PC-3 (cell line): ENCODE results near the gene THSD8. TPM values are rescaled to one million over a fixed set of nuclear protein-coding genes. Genes with fewer than 3 reads are reported as not detected.
A peak's percentile ranks its signal among the peaks of the same experiment; 100 is the strongest.

Source experiments
- ATAC-seq: fragments of 200-7000 bp; cut with Tn5 transposase; 2 replicates; pipeline ENCODE4 v1.9.1; 2020; ENCODE audit warnings: mild to moderate bottlenecking, moderate library complexity
- BruUV-seq: library from RNA; stranded (reverse); fragments of 400-500 nt; replicated peaks from 2 replicates; lab custom pipeline; 2021; lab: Mats Ljungman, UMichigan
- CTCF ChIA-PET: fragments of 300-600 bp; sonication (Branson Sonifier 250); formaldehyde crosslinking; loops from one replicate; lab custom pipeline; 2022; ENCODE audit warnings: antibody characterized with exemption; lab: Charles Lee
- POLR2A ChIA-PET: fragments of 300-600 bp; sonication (Branson Sonifier 250); formaldehyde crosslinking; loops from one replicate; lab custom pipeline; 2022; ENCODE audit warnings: antibody characterized with exemption; ENCODE audit not compliant: unreplicated experiment; lab: Charles Lee
- DNase-seq: peaks from one replicate; pipeline ENCODE4 v3.0.0-alpha.2; 2015
- H2AFZ ChIP-seq: fragments of 300-600 bp; sonication (generic); 2 replicates; pipeline ENCODE4 v1.6.0; 2016; ENCODE audit warnings: antibody characterized with exemption, low read length
- H3F3A ChIP-seq: fragments of 300-600 bp; sonication (generic); one replicate; pipeline ENCODE4 v1.6.0; 2017; ENCODE audit warnings: antibody characterized with exemption, low read length, control low read depth, mild to moderate bottlenecking; ENCODE audit not compliant: unreplicated experiment
- H3K27ac ChIP-seq: fragments of 300-600 bp; sonication (generic); 2 replicates; pipeline ENCODE4 v1.5.1; 2016; ENCODE audit warnings: mild to moderate bottlenecking, low read length
- H3K27me3 ChIP-seq: fragments of 300-600 bp; sonication (generic); 2 replicates; pipeline ENCODE4 v1.6.1; 2016; ENCODE audit warnings: low read length, mixed read lengths
- H3K36me3 ChIP-seq: fragments of 300-600 bp; sonication (generic); 2 replicates; pipeline ENCODE4 v1.6.1; 2016; ENCODE audit warnings: low read depth, mixed run types, low read length, mixed read lengths
- H3K4me1 ChIP-seq: fragments of 300-600 bp; sonication (generic); 2 replicates; pipeline ENCODE4 v1.5.1; 2016; ENCODE audit warnings: low read length; ENCODE audit not compliant: insufficient read depth
- H3K4me2 ChIP-seq: fragments of 300-600 bp; sonication (generic); 2 replicates; pipeline ENCODE4 v1.6.0; 2016; ENCODE audit warnings: low read length
- H3K4me3 ChIP-seq: fragments of 300-600 bp; sonication (generic); 2 replicates; pipeline ENCODE4 v1.5.1; 2016; ENCODE audit warnings: mild to moderate bottlenecking, low read length, mixed read lengths
- H3K79me2 ChIP-seq: fragments of 300-600 bp; sonication (generic); 2 replicates; pipeline ENCODE4 v1.6.1; 2017; ENCODE audit warnings: low read length, mixed read lengths
- H3K9ac ChIP-seq: fragments of 300-600 bp; sonication (generic); 2 replicates; pipeline ENCODE4 v1.6.0; 2016; ENCODE audit warnings: mild to moderate bottlenecking, low read length
- H3K9me2 ChIP-seq: fragments of 300-600 bp; sonication (generic); replicated peaks from 2 replicates; pipeline ENCODE4 v1.6.1; 2016; ENCODE audit warnings: mixed run types, low read length, mixed read lengths
- H3K9me3 ChIP-seq: fragments of 300-600 bp; sonication (generic); 2 replicates; pipeline ENCODE4 v1.6.1; 2016; ENCODE audit warnings: low read length, mixed read lengths
- H4K20me1 ChIP-seq: fragments of 300-600 bp; sonication (generic); 2 replicates; pipeline ENCODE4 v1.6.1; 2016; ENCODE audit warnings: low read length, mixed read lengths
- CTCF ChIP-seq: fragments of 300-600 bp; sonication (generic); conservative IDR thresholded peaks from 2 replicates; pipeline ENCODE4 v1.5.1; 2017; ENCODE audit warnings: antibody characterized with exemption, low read depth, mild to moderate bottlenecking, low read length
- EZH2 ChIP-seq: fragments of 300-600 bp; sonication (generic); IDR thresholded peaks from one replicate; pipeline ENCODE4 v1.6.1; 2017; ENCODE audit warnings: antibody characterized with exemption, mild to moderate bottlenecking, low read length; ENCODE audit not compliant: unreplicated experiment
- EZH2phosphoT487 ChIP-seq: fragments of 300-600 bp; sonication (generic); IDR thresholded peaks from 2 replicates; pipeline ENCODE4 v1.6.1; 2018; ENCODE audit warnings: mild to moderate bottlenecking, antibody characterized with exemption, low read length, borderline replicate concordance
- intact Hi-C: fragments of 100-400 bp; cut with micrococcal nuclease; formaldehyde crosslinking; loops from 2 replicates; pipeline ENCODE4 v1.9.0; 2023
- total RNA-seq: library from RNA; depleted of rRNA; stranded (reverse); fragments of >200 nt; gene quantifications from 2 replicates; pipeline ENCODE4 v1.2.3, GENCODE V29; 2014

THSD8 gene
- total RNA-seq, 1 experiment from 2014 or later: not detected

GRCh38 chr19:12782424-12783290 lies 19.2 kb upstream of the THSD8 start:
- TF ChIP-seq CTCF (0 out of 2 replicates have a peak, but pooled peaks have one; percentile 9), EZH2phosphoT487 (no peak), EZH2 (no peak)
- Histone ChIP-seq H3K4me2 (peak overlapping the region; percentile 90), H3K4me3 (peak overlapping the region; percentile 69), H3K27me3 (no peaks in the 10 kb centered on the region), H3K9me2 (no peaks in the 10 kb centered on the region), H3K79me2 (no peaks in the 10 kb centered on the region), H3F3A (peaks cover 5% of the 10 kb centered on the region), H3K4me1 (peaks cover 65% of the 10 kb centered on the region), H3K36me3 (no peaks in the 10 kb centered on the region), H3K9ac (peak overlapping the region; percentile 73), H2AFZ (peak overlapping the region; percentile 93), H4K20me1 (no peaks in the 10 kb centered on the region), H3K27ac (peak overlapping the region; percentile 80), H3K9me3 (no peaks in the 10 kb centered on the region)
- CTCF ChIA-PET: interaction anchor here (0.8 to 0.9 kb wide), 2 partner anchors 9 to 16 kb away, joined by 4 to 5 read pairs; partner anchors contain the start of gene JUNB
- peak; percentile 32 for ATAC-seq
- intact Hi-C loops: no loop called here
- DNase-seq: peak; percentile 68
- BruUV-seq: no TSS peak
- POLR2A ChIA-PET: no interaction called here

GRCh38 chr19:12783291-12783848 lies 18.5 kb upstream of the THSD8 start:
- Histone ChIP-seq H2AFZ (peak overlapping the region; percentile 93; the same call in 1 of the 2 replicates), H3K4me1 (peaks cover 69% of the 10 kb centered on the region), H3K9me2 (no peaks in the 10 kb centered on the region), H3K4me2 (peak overlapping the region; percentile 90), H3K4me3 (peak overlapping the region; percentile 69), H3K9ac (peak overlapping the region; percentile 73), H3K27me3 (no peaks in the 10 kb centered on the region), H3F3A (peaks cover 5% of the 10 kb centered on the region), H3K27ac (peak overlapping the region; percentile 80), H3K79me2 (no peaks in the 10 kb centered on the region), H4K20me1 (no peaks in the 10 kb centered on the region), H3K9me3 (no peaks in the 10 kb centered on the region), H3K36me3 (no peaks in the 10 kb centered on the region)
- ChIA-PET CTCF (interaction anchor here (0.8 to 0.9 kb wide), 2 partner anchors 8 to 17 kb away, joined by 4 to 5 read pairs; partner anchors contain the start of gene JUNB), POLR2A (no interaction called here)
- DNase-seq (no peak), ATAC-seq (no peak)
- TF ChIP-seq CTCF (no peak), EZH2 (no peak), EZH2phosphoT487 (no peak)
- intact Hi-C loops: no loop called here
- BruUV-seq: TSS peak; percentile 57
